Ascending aorta (tissue), 2 donors: ENCODE measurements around the gene LGALS7. TPM values are rescaled to one million over a fixed set of nuclear protein-coding genes. Genes with fewer than 3 reads are reported as not detected.
"Not testable (repeated sequence)": the region's sequence is repeated elsewhere in the genome, so short reads cannot be mapped to it uniquely, and the experiment has no call there.

Experiments
- DNase-seq, 2 donors: peaks; one replicate each; pipeline ENCODE4 v3.0.0-alpha.2; 2019; ENCODE audit warnings: low spot score in 2 of 2
- H3K27ac ChIP-seq, 2 donors: fragments of 200-600 bp; sonication (generic); one replicate each; pipeline ENCODE4 v1.5.1; 2016 to 2017; ENCODE audit warnings: mild to moderate bottlenecking in 1 of 2
- H3K27me3 ChIP-seq: fragments of 200-600 bp; sonication (generic); one replicate; pipeline ENCODE4 v1.5.1; 2017
- H3K36me3 ChIP-seq, 2 donors: fragments of 200-600 bp; sonication (generic); one replicate each; pipeline ENCODE4 v1.5.1; 2016
- H3K4me1 ChIP-seq, 2 donors: fragments of 200-600 bp; sonication (generic); one replicate each; pipeline ENCODE4 v1.5.1; 2016 to 2017; ENCODE audit warnings: mild to moderate bottlenecking in 1 of 2
- H3K4me3 ChIP-seq, 2 donors: fragments of 200-600 bp; sonication (generic); one replicate each; pipeline ENCODE4 v1.5.1; 2016 to 2017; ENCODE audit warnings: mild to moderate bottlenecking in 1 of 2
- H3K9me3 ChIP-seq, 2 donors: fragments of 200-600 bp; sonication (generic); one replicate each; pipeline ENCODE4 v1.5.1; 2016
- CTCF ChIP-seq, 3 experiments: fragments of 200-600 bp in 2 of 3; fragments of 450-650 bp in 1 of 3; sonication (generic) in 2 of 3; IDR thresholded peaks; one replicate each; pipeline ENCODE4 v1.5.1; 2016 to 2019; ENCODE audit warnings: antibody characterized with exemption in 3 of 3, mild to moderate bottlenecking in 1 of 3, moderate library complexity in 1 of 3
- intact Hi-C: fragments of 100-400 bp; cut with DNase I; formaldehyde crosslinking; loops from one replicate; pipeline ENCODE4 v1.15.1; 2023
- total RNA-seq: library from RNA; depleted of rRNA; stranded (reverse); fragments of >200 nt; gene quantifications from one replicate; pipeline ENCODE4 v1.1.0, GENCODE V29; 2016

The LGALS7 gene
- total RNA-seq, 1 donor from 2014 or later = not detected

GRCh38 chr19:38780443-38780842, 7.1 kb upstream of the LGALS7 start:
- intact Hi-C loops = no loop called here
- H3K27me3 ChIP-seq = no peaks in the 10 kb centered on the region

GRCh38 chr19:38778733-38779132, 5.4 kb upstream of the LGALS7 start:
- Histone ChIP-seq H3K4me3 (no peak overlapping the region), H3K9me3 (no peaks in the 10 kb centered on the region), H3K4me1 (no peaks in the 10 kb centered on the region), H3K36me3 (no peaks in the 10 kb centered on the region), H3K27ac (no peak overlapping the region), H3K27me3 (no peaks in the 10 kb centered on the region)
- TF ChIP-seq CTCF (IDR thresholded peaks at IDR 0.05) = no peak
- intact Hi-C loops = no loop called here
- no peak for DNase-seq

More at GRCh38 chr19:38780443-38780842, 7.1 kb upstream of the LGALS7 start:
- no peak overlapping the region for H3K4me3 ChIP-seq
- TF ChIP-seq CTCF (IDR thresholded peaks at IDR 0.05) = no peak
- no peaks in the 10 kb centered on the region for H3K9me3 ChIP-seq
- no peak for DNase-seq
- no peaks in the 10 kb centered on the region for H3K4me1 ChIP-seq
- H3K27ac ChIP-seq = no peak overlapping the region
- H3K36me3 ChIP-seq = no peaks in the 10 kb centered on the region

- Histone ChIP-seq H3K9me3 (no peaks in the 10 kb centered on the region), H3K4me1 (peaks cover 0 to 4% of the 10 kb centered on the region in 2 donors), H3K27me3 (no peaks in the 10 kb centered on the region), H3K27ac (no peak overlapping the region), H3K36me3 (no peaks in the 10 kb centered on the region), H3K4me3 (no peak overlapping the region)
- TF ChIP-seq CTCF (IDR thresholded peaks at IDR 0.05) = no peak
- DNase-seq = no peak
- intact Hi-C loops = loop anchor here (2.0 kb wide), 1 partner anchor 20 kb away; no protein-coding TSS in a partner anchor
Observed at GRCh38 chr19:38774181-38774950, 1.0 kb upstream of the LGALS7 start.

GRCh38 chr19:38771569-38771968, 1.7 kb downstream of the LGALS7 start:
- intact Hi-C loops, H3K9me3 ChIP-seq, H3K27ac ChIP-seq, H3K4me3 ChIP-seq, H3K36me3 ChIP-seq, H3K4me1 ChIP-seq, H3K27me3 ChIP-seq, DNase-seq: not testable (repeated sequence)

GRCh38 chr19:38770949-38771275, 2.4 kb downstream of the LGALS7 start:
- H3K27ac ChIP-seq, H3K9me3 ChIP-seq, DNase-seq, H3K4me1 ChIP-seq, intact Hi-C loops, H3K36me3 ChIP-seq, H3K27me3 ChIP-seq: not testable (repeated sequence)
- peak overlapping the region in 1 of 2 donors; percentile 38 for H3K4me3 ChIP-seq

GRCh38 chr19:38770228-38770948, 2.9 kb downstream of the LGALS7 start:
- Histone ChIP-seq H3K27ac (peak overlapping the region in 1 of 2 donors; percentile 12), H3K4me3 (peak overlapping the region; percentile 36 to 56)
- H3K4me1 ChIP-seq, DNase-seq, H3K9me3 ChIP-seq, H3K27me3 ChIP-seq, intact Hi-C loops, H3K36me3 ChIP-seq: not testable (repeated sequence)

- Histone ChIP-seq H3K9me3 (no peaks in the 10 kb centered on the region), H3K36me3 (no peaks in the 10 kb centered on the region), H3K27ac (peak overlapping the region in 1 of 2 donors; percentile 12), H3K27me3 (no peaks in the 10 kb centered on the region), H3K4me1 (peaks cover 0 to 4% of the 10 kb centered on the region in 2 donors), H3K4me3 (peak overlapping the region; percentile 36 to 56)
- peak; percentile 83 to 95 (median 93) for TF ChIP-seq CTCF (IDR thresholded peaks at IDR 0.05)
- intact Hi-C loops = no loop called here
- peak; percentile 60 to 95 for DNase-seq
Observed at GRCh38 chr19:38769635-38770211, 3.6 kb downstream of the LGALS7 start.
